Central memory CD8-positive, alpha-beta T cell (primary cell): Measurements from ENCODE around the gene TYW3.

Experiments used
- ATAC-seq: fragments of 150-1000 bp; cut with Tn5 transposase; replicated peaks from 2 replicates; pipeline ENCODE4 v1.10.0; 2022; ENCODE audit warnings: mild to moderate bottlenecking, moderate FRiP score, moderate number of reproducible peaks; ENCODE audit not compliant: poor library complexity, severe bottlenecking; ENCODE audit errors: extremely low read depth
- DNase-seq, 2 donors: peaks; one replicate each; pipeline ENCODE4 v3.0.0; 2021; ENCODE audit warnings: low spot score in 2 of 2
- H3K27ac Mint-ChIP-seq: one replicate; pipeline ENCODE4 v1.8.0; 2022; ENCODE audit warnings: low read depth, mild to moderate bottlenecking, moderate library complexity, mixed read lengths
- H3K27me3 Mint-ChIP-seq: one replicate; pipeline ENCODE4 v1.8.0; 2022; ENCODE audit warnings: mixed read lengths
- H3K36me3 Mint-ChIP-seq: one replicate; pipeline ENCODE4 v1.8.0; 2022; ENCODE audit warnings: mild to moderate bottlenecking, moderate library complexity, mixed read lengths; ENCODE audit not compliant: insufficient read depth
- H3K4me1 Mint-ChIP-seq: one replicate; pipeline ENCODE4 v1.8.0; 2022; ENCODE audit warnings: mixed read lengths
- H3K4me3 Mint-ChIP-seq: one replicate; pipeline ENCODE4 v1.8.0; 2022; ENCODE audit warnings: mild to moderate bottlenecking, moderate library complexity, mixed read lengths
- H3K9me3 Mint-ChIP-seq: one replicate; pipeline ENCODE4 v1.8.0; 2022; ENCODE audit warnings: mixed read lengths

TYW3 gene, protein sequence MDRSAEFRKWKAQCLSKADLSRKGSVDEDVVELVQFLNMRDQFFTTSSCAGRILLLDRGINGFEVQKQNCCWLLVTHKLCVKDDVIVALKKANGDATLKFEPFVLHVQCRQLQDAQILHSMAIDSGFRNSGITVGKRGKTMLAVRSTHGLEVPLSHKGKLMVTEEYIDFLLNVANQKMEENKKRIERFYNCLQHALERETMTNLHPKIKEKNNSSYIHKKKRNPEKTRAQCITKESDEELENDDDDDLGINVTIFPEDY

DNA sequence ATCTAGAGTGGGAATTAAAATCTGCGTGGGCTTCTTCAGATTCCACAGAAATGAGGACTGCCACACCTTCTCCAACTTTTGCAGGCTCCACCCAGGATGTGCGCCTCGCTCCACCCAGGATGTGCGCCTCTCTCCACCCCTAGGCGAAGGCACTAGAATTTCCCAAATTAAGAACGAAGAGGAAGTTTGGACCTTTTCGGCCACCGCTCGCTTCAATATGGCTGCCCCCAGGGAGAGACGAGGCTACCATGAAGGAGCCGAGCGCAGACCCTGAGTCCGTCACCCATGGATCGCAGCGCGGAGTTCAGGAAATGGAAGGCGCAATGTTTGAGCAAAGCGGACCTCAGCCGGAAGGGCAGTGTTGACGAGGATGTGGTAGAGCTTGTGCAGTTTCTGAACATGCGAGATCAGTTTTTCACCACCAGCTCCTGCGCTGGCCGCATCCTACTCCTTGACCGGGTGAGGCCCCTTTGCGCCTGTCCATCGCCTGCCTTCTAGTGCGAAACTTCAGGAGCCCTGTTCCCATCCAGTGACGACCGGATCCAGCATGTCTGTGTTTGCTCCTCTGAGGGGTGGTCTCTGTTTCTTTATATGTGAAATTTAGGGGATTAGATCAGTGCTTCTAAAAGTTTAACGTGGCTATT is at the start of gene TYW3, which contains the start of gene CRYZ:
TYW3 (plus strand) TSS at position 193 of the 644 bp plus-strand sequence; CDS start at position 286, 93 bp downstream.
CRYZ (minus strand) TSS at position 91 of the 644 bp plus-strand sequence. CDS start 8,229 bp downstream, outside the sequence.
- H3K27me3 Mint-ChIP-seq: no peaks in the 10 kb centered on the region
- ATAC-seq (peak; percentile 83), DNase-seq (peak; percentile 67 to 75)
- peak within 1 kb of the TSS; percentile 88 for H3K4me3 Mint-ChIP-seq
- peaks cover 15% of the 10 kb centered on the region for H3K36me3 Mint-ChIP-seq
- no peaks in the 10 kb centered on the region for H3K9me3 Mint-ChIP-seq
- H3K27ac Mint-ChIP-seq: peak within 1 kb of the TSS; percentile 91
- H3K4me1 Mint-ChIP-seq: peaks cover 49% of the 10 kb centered on the region

DNA sequence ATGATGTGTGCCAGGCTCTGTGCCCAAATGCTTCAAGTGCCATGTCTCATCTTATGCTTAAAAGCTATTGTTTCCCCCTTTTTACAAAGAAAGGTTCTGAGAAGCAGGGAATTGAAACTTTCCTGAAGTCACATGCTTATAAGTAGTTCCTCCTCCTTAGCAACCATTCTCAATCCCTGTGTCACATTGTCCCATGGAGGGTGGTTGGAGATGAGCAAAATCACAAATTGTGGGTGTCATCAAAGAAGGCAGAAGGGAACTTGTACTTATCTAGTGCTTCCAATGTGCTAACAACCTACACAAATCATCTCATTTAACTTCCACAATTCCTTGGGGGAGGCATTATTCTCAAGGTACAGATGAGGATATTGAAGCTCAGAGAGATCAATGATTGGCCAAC is 49.3 kb upstream of the TYW3 start:
- Mint-ChIP-seq H3K9me3 (no peaks in the 10 kb centered on the region), H3K27ac (no peak overlapping the region), H3K4me3 (no peak overlapping the region), H3K27me3 (peaks cover 8% of the 10 kb centered on the region), H3K36me3 (no peaks in the 10 kb centered on the region), H3K4me1 (no peaks in the 10 kb centered on the region)
- DNase-seq (no peak), ATAC-seq (no peak)

DNA sequence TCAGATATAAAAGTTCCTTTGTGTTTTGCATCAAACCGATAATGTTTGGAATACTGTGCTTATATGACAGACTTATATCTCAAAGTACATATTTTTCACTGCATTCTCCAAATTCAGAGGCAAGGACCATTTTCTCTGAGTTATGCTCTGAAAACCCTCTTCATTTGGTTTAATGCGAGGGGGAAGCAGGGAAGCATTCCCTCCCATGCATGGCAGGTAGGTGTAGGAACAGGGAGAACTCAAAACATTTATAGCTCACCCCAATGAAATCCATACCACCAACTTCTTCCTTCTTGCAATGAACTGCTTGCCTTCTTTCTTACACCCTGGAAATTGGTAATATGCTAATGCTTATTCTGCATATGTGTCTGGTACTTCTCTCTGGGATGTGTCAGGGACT is 48.7 kb upstream of the TYW3 start:
- no peaks in the 10 kb centered on the region for H3K36me3 Mint-ChIP-seq
- no peaks in the 10 kb centered on the region for H3K4me1 Mint-ChIP-seq
- H3K4me3 Mint-ChIP-seq: no peak overlapping the region
- H3K27me3 Mint-ChIP-seq: peaks cover 1% of the 10 kb centered on the region
- DNase-seq (no peak), ATAC-seq (no peak)
- no peaks in the 10 kb centered on the region for H3K9me3 Mint-ChIP-seq
- no peak overlapping the region for H3K27ac Mint-ChIP-seq

DNA sequence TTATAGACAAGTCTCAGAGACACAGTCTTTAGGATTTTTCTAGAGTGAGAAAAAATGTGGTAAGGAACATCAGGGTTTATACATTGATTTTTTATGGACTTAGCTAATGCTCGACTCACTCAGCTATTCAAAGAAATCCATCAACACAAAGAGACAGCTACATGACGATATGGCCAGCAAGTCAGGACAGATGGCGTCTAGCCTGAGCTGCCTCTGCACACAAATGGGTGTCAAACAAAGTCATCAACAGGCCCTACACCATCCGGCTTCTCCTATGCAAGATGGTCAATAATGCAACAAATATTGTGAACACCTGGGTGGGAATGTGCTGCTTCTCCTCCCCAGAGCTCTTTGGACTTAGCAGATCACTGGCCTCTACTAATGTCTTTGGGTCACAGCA is 46.0 kb upstream of the TYW3 start:
- Mint-ChIP-seq H3K27me3 (no peaks in the 10 kb centered on the region), H3K36me3 (no peaks in the 10 kb centered on the region), H3K4me1 (no peaks in the 10 kb centered on the region), H3K9me3 (no peaks in the 10 kb centered on the region), H3K27ac (no peak overlapping the region), H3K4me3 (no peak overlapping the region)
- DNase-seq (no peak), ATAC-seq (no peak)

DNA sequence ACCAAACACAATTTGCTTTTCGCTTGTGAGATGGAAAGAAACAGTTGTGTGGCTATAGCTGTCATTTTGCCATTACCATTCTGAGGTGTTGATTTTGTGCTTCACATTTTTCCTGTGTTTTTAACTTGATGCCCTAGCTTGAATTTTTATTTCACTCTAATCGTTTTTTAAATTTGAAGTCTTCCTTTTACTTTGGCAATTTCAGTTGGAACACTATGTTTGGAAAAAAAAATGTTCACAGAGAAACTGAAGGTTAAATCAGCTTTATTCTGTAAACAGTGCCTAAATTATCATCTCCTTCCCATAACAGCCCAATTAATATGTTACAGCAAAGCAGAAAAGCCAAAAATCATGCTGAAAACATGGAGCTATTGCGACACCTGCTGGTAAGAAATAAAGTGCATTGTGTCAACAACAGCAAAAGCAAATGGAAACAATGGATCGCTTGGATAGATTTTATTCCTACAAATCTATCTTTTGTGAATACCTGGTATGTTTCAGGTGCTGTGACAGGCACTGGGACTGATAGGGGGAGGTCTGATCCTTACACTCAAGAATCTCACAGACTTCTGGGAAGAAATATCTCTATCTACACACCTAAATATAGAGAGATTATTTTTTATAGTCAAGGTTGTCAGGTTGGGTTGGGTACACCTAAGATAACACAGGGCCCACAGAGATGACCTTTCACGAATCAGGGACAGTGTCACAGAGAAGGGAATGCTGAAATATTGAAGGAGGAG is 43.2 kb upstream of the TYW3 start:
- H3K36me3 Mint-ChIP-seq: no peaks in the 10 kb centered on the region
- H3K4me3 Mint-ChIP-seq: no peak overlapping the region
- H3K4me1 Mint-ChIP-seq: no peaks in the 10 kb centered on the region
- H3K27ac Mint-ChIP-seq: no peak overlapping the region
- no peaks in the 10 kb centered on the region for H3K9me3 Mint-ChIP-seq
- ATAC-seq: no peak
- DNase-seq: peak; percentile 11 to 14
- H3K27me3 Mint-ChIP-seq: no peaks in the 10 kb centered on the region

DNA sequence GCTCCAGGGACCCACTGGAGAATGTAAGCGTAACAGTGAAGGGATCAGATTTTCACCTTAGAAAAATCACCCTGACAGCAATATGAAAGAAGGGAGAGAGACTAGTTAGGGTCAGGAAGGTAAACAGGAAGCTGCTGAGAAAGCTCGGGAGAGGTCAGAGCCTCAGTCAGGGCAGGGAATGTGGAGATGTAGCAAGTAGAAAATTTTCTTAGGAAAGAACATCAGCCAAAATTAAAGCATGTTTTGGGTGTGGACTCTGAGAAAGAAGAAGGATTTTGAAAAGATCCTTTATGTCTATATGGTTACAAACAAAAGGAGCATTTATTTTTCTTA is 42.6 kb upstream of the TYW3 start:
- Mint-ChIP-seq H3K27me3 (no peaks in the 10 kb centered on the region), H3K4me3 (no peak overlapping the region), H3K27ac (no peak overlapping the region), H3K9me3 (no peaks in the 10 kb centered on the region), H3K4me1 (no peaks in the 10 kb centered on the region), H3K36me3 (no peaks in the 10 kb centered on the region)
- DNase-seq (no peak), ATAC-seq (no peak)

DNA sequence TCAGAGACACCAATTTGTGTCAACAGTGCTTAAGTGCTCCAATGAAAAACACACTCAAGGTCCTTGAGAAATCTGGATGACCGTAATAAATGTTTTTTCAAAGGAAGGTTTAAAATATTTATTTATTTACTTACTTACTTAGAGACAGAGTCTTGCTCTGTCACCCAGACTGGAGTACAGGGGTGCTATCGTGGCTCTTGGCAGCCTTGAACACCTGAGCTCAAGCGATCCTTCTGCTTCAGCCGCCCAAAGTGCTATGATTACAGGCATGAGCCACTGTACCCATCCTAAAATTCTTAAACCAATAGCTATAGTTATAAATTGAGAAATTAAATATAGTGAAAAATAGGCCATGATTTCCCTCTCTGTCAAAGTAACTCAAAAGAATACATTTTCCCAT is 42.0 kb upstream of the TYW3 start:
- no peaks in the 10 kb centered on the region for H3K36me3 Mint-ChIP-seq
- no peak overlapping the region for H3K27ac Mint-ChIP-seq
- ATAC-seq (no peak), DNase-seq (no peak)
- H3K9me3 Mint-ChIP-seq: no peaks in the 10 kb centered on the region
- H3K4me1 Mint-ChIP-seq: no peaks in the 10 kb centered on the region
- H3K27me3 Mint-ChIP-seq: no peaks in the 10 kb centered on the region
- no peak overlapping the region for H3K4me3 Mint-ChIP-seq

DNA sequence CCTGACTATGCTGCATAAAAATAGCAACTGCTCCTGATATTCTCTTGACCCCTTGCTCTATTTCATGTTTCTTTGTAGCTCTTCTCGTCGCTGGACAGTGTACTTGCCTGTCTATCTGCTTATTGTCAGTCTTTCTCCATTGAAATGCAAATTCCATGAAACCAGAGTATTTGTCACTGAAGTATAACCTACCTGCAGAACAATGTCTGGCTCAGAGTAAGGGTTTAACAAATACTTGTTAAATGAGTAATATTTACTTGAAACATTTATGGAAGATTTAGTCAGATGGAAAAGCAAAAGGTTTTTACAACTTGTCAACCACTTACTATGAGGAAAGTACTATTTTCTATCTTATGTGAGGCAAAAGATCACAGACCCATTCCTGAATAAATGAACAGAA is 39.5 kb upstream of the TYW3 start:
- Mint-ChIP-seq H3K9me3 (no peaks in the 10 kb centered on the region), H3K36me3 (no peaks in the 10 kb centered on the region), H3K27ac (no peak overlapping the region), H3K27me3 (no peaks in the 10 kb centered on the region), H3K4me3 (no peak overlapping the region), H3K4me1 (no peaks in the 10 kb centered on the region)
- DNase-seq: no peak
- ATAC-seq: no peak

DNA sequence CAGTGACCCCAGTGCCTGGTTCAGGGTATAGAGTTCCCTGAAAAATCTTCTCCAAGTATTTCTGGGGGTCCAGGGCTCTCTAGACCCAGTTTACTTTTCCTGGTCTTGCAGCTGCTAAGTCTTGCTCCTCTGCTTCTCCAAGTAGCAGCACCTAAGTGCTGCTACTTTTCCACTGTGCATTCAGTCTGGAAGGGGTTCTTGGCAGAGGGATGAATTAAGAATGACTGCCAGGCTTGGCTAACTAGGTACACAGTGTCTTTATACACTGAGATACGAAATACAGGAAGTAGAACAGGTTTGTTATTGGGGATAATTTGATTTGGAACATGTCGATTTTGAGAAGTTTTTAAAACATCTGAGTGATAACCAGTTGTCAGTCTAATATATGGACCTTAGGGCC is 35.1 kb upstream of the TYW3 start:
- H3K36me3 Mint-ChIP-seq: peaks cover 1% of the 10 kb centered on the region
- no peaks in the 10 kb centered on the region for H3K4me1 Mint-ChIP-seq
- ATAC-seq (no peak), DNase-seq (no peak)
- peak overlapping the region; percentile 32 for H3K27ac Mint-ChIP-seq
- H3K4me3 Mint-ChIP-seq: no peak overlapping the region
- H3K27me3 Mint-ChIP-seq: no peaks in the 10 kb centered on the region
- no peaks in the 10 kb centered on the region for H3K9me3 Mint-ChIP-seq

DNA sequence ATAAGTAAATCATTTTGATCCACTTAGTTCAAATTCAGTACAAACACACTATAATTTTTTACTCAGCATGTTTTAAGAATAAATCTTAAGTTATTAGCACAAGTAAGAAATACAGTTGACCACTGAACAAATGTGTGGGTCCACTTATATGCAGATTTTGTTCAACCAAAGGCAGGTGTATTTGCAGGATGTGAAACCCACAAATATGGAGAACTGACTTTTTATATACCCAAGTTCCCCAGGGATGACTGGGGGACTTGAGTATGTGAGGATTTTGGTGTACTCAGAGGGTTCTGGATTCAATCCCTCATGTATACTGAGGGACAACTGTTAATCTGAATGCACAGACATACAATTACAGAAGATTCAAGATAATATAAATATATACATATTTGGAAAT is 33.6 kb upstream of the TYW3 start:
- Mint-ChIP-seq H3K36me3 (peaks cover 11% of the 10 kb centered on the region), H3K9me3 (no peaks in the 10 kb centered on the region), H3K4me3 (no peak overlapping the region), H3K27me3 (no peaks in the 10 kb centered on the region), H3K4me1 (no peaks in the 10 kb centered on the region), H3K27ac (no peak overlapping the region)
- no peak for DNase-seq
- no peak for ATAC-seq

DNA sequence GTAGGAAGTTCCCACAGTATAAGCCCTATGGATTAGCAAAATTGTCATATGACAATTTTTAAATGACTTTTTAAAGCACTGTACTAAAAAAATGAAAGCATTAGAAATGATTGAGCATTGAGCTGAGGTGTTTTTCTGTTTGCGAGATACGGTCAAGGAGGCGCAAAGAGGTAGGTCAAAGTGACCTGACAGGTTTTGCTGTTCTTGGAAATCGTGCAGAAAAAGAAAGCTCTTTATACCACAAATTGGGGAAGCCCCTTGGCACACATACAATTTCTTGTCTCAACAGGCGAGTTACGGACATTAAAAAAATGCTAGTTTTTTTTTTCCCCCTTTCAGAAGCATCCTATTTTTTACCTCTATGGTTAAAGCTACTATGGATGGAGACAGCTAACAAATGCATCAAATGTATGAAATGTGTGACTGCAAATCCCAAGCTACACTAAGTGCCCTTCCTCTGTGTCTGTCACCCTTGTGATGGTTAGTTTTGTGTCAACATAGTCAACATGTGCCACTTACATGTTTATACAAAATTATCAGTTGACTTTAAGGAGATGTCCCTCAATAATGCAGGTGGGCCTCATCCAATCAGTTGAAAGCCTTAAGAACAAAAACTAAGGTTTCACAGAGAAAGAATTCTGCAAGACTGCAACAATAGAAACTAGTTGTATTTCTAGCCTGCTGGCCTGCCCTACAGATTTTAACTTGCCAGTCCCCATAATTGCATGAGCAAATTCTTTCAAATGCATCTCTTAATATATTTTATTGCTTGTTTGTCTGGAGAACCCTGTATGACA is 29.4 kb upstream of the TYW3 start:
- Mint-ChIP-seq H3K4me1 (no peaks in the 10 kb centered on the region), H3K9me3 (no peaks in the 10 kb centered on the region), H3K27ac (no peak overlapping the region), H3K27me3 (no peaks in the 10 kb centered on the region), H3K4me3 (no peak overlapping the region), H3K36me3 (peaks cover 28% of the 10 kb centered on the region)
- DNase-seq: no peak
- ATAC-seq: no peak

DNA sequence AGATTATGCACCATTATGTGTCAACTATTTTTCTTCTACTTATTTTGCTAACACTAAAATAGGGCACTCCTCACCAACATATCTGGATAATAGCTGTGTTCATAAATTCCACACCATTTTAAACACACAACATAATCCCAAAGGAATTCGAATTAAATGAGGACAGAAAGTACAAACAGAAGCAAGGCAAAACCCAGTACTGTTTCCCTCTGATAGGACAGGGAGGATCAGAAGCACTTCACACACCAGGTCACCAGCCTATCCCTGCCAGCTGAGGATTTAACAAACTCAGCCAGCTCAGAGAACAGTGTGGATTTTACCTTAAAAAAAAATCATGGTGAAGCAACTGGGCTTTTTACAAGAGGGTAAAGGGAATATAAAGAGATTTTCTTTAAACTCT is 20.1 kb upstream of the TYW3 start:
- Mint-ChIP-seq H3K36me3 (peaks cover 21% of the 10 kb centered on the region), H3K9me3 (no peaks in the 10 kb centered on the region), H3K27ac (no peak overlapping the region), H3K27me3 (no peaks in the 10 kb centered on the region), H3K4me1 (no peaks in the 10 kb centered on the region), H3K4me3 (no peak overlapping the region)
- ATAC-seq (no peak), DNase-seq (no peak)
